Stimulated activated CD4-positive, alpha-beta T cell treated with anti-CD3 and anti-CD28 coated beads, TNF-alpha, amount 100 ng/mL, for 4 hours (primary cell): ENCODE results near the gene XIST.
"Not testable (repeated sequence)": the region's sequence is repeated elsewhere in the genome, so short reads cannot be mapped to it uniquely, and the experiment has no call there.

Source experiments
- DNase-seq, 3 experiments: peaks; one replicate each; pipeline ENCODE4 v3.0.0-alpha.2; 2020; ENCODE audit warnings: low read depth in 3 of 3

XIST gene

GRCh38 chrX:73852467-73852866 lies at the start of gene XIST:
TSS of gene XIST (minus strand) at chrX:73852714.
- no peak for DNase-seq

GRCh38 chrX:73898315-73898714 lies 45.8 kb upstream of the XIST start:
- DNase-seq = not testable (repeated sequence)

- not testable (repeated sequence) for DNase-seq
Observed at GRCh38 chrX:73892515-73893090, 40.1 kb upstream of the XIST start.

GRCh38 chrX:73882260-73882659 lies 29.7 kb upstream of the XIST start:
- DNase-seq = not testable (repeated sequence)

GRCh38 chrX:73877687-73878086 lies 25.2 kb upstream of the XIST start:
- no peak for DNase-seq

- no peak for DNase-seq
Observed at GRCh38 chrX:73876911-73877310, 24.4 kb upstream of the XIST start.

- DNase-seq = no peak
Observed at GRCh38 chrX:73868916-73869315, 16.4 kb upstream of the XIST start.

- no peak for DNase-seq
Observed at GRCh38 chrX:73867144-73867543, 14.6 kb upstream of the XIST start.

GRCh38 chrX:73863852-73864251 lies 11.3 kb upstream of the XIST start:
- no peak for DNase-seq

- DNase-seq = no peak
Observed at GRCh38 chrX:73863268-73863667, 10.8 kb upstream of the XIST start.

GRCh38 chrX:73859622-73860021 lies 7.1 kb upstream of the XIST start:
- DNase-seq = no peak

GRCh38 chrX:73855546-73855945 lies 3.0 kb upstream of the XIST start:
- peak; percentile 7 to 38 (median 16) for DNase-seq

GRCh38 chrX:73852022-73852421 lies 492 bp downstream of the XIST start:
- DNase-seq = no peak

GRCh38 chrX:73851014-73852009 lies 1.2 kb downstream of the XIST start:
- DNase-seq = no peak

GRCh38 chrX:73850124-73851013 lies 2.1 kb downstream of the XIST start:
- no peak for DNase-seq

GRCh38 chrX:73849073-73849472 lies 3.4 kb downstream of the XIST start:
- DNase-seq = no peak

GRCh38 chrX:73847991-73848390 lies 4.5 kb downstream of the XIST start:
- no peak for DNase-seq

GRCh38 chrX:73847100-73847499 lies 5.4 kb downstream of the XIST start:
- no peak for DNase-seq

- no peak for DNase-seq
Observed at GRCh38 chrX:73842541-73843234, 9.8 kb downstream of the XIST start.

- DNase-seq = no peak
Observed at GRCh38 chrX:73841337-73841736, 11.2 kb downstream of the XIST start.

- DNase-seq = no peak
Observed at GRCh38 chrX:73840120-73840924, 12.2 kb downstream of the XIST start.
